DMS153 (cell line): ENCODE measurements around the gene TNS1.

Experiments used
- DNase-seq: peaks from one replicate; lab custom pipeline; 2025; lab: John Stamatoyannopoulos, UW

The TNS1 gene

DNA sequence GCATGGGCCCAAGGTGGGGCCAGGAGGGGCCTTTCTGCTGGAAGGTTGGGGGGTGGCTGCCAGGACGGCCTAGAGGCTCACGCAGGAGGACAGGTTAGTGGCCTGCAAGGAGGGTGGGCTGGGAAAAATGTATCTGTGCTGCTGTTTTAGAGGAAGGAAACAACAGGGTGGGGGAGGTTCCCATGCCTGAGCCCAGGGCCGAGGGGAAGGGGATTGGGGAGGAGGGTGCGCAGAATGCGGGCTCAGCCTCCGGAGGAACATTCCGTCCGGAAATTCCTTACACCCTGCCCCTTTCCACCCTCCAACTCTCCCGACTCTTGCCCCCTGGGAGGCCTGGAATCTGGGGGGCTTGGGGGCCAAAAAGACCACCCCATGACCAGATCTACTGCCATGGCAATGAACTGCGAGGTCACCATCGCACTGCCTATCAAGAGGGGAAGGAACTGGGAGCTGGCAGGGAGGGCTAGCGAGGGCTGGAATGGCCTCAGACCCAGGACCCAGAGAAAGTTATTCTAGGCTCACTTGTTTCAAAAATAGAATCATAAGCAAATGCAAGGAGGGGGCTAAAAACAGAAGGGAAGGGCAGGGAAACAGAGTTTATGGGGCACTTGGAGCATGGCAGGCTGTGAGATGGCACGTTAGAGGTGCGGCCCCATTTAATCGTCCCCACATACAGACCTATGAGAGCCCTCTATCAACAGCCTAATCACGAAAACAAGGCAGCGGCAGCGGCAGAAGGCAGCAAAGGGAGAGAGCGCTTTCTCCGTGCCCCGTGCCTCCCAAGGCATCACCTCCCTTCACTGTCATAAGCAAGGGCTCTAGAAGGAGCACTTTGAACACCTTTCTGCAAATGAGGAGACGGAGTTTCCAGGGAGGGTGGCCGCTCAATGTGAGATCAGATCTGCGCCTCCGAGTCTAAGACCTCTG, 90.4 kb downstream of the TNS1 start:
- DNase-seq: no peak

DNA sequence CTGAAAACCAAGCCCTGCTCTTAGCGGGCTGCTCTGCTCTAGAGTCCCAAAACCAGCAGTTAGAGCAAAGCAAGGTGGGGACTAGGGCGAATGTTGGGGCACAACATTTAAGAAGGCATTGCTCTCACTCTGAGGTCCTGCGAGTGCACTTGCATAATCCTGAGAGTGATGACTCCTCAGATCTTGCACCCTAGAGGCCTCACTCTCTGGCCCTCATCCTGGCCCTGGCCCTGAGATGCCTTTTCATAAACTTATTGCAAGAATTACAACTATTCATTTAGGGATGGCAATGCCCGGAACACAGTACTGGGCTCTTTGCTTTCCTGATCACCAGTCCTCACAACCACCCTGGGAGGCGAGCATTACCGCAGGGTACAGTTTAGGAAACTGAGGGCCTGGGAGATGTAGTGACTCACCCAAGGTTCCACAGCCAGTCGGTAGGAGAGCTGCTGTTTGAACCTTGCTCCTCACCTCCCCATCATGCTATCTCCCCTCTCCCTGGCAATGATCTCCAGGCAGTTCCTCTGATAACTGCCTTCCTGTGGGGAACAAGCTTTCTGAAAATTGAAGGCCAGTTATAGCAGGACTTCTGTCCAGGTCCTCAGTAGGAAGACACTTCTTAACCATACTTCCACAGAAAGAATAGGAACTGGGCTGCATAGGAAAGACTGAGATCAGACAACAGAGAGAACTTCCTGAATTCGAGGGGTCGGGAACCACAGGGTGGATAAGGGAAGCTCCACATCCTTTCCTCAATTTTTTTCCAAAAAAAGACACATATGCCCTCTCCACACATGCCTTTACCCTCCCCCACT, 91.3 kb downstream of the TNS1 start:
- no peak for DNase-seq

DNA sequence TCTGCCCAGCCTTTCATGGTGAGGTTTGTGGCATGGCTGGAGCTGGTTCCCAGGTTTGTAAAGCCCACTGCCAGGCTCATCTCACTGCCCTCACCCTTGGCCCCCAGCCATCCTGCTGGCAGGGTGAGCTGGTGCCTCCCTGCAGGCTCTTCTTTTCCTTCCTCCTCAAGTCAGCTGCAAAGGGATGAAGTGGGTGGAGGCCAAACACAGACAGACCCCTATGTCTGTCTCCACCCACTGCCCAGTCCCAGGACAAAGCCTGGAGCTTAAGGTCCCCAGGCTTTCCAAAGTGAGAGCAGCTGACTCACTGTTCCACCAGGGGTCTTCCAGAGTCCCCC, 92.0 kb downstream of the TNS1 start:
- no peak for DNase-seq

GRCh38 chr2:217909156-217909820, 93.5 kb downstream of the TNS1 start:
- no peak for DNase-seq

DNA sequence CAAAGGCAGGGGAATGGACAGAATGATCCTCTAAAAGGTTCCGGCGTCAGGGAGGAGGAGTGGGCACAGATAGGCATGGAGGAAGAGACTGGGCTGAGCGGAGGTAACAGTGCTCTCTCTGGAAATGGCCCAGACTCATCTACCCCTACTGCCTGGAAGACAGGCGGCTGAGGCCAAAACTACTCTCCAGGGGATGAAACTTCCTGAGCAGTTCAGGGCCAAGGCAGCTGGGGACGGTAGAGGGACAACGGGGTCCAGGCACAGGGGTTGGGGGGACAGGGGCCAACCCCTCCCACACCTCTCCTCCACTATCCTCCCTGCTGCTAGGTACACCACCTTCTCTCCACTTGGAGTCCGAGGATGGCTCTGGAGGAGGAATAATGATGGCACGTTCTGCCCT, 94.3 kb downstream of the TNS1 start:
- no peak for DNase-seq

GRCh38 chr2:217907266-217907665, 95.5 kb downstream of the TNS1 start:
- DNase-seq: no peak

- no peak for DNase-seq
Observed at GRCh38 chr2:217906798-217907197, 96.0 kb downstream of the TNS1 start.

- no peak for DNase-seq
Observed at GRCh38 chr2:217905896-217906295, 96.9 kb downstream of the TNS1 start.

- DNase-seq: no peak
Observed at GRCh38 chr2:217905395-217905794, 97.4 kb downstream of the TNS1 start.

GRCh38 chr2:217904614-217904965, 98.2 kb downstream of the TNS1 start:
- no peak for DNase-seq

- DNase-seq: no peak
Observed at GRCh38 chr2:217903859-217904613, 98.8 kb downstream of the TNS1 start.

- DNase-seq: no peak
Observed at GRCh38 chr2:217903142-217903858, 99.5 kb downstream of the TNS1 start.

DNA sequence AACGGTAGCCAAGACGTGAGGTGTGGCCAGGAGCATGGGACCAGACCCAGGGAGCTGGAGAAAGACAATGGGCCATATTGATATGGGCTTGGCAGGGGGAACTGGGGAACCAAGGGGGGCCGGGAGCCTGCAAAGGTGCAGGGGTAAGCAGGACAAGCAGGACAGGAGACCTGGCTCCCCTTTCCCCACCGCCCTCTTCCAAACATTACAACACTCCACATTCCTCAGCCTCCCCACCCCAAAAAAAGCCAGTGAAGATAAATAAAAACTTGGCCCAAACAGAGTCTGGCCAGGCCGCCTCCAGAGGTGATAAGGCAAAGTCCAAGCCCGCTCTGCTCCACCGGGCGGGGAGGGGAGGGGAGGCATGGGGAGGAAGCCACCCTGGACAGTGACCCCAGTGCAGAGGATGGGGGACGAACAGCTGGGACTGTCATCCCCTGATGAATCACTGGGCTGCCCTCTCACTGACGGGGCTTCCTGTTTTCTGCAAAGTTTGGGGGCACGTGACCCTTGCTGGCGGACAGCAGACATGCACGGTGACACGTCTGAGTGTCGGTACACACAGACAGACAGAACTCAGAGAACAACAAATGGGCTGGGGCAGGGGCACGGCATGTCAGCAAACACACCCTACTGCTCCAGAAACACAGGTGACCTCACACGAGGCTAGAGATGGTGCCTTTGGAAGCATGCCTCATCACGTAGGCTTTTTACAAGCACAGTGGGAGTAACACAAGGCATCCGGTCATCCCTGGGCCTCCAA, 100.2 kb downstream of the TNS1 start:
- DNase-seq: no peak

GRCh38 chr2:217901835-217902378, 100.9 kb downstream of the TNS1 start:
- no peak for DNase-seq

GRCh38 chr2:217901400-217901799, 101.4 kb downstream of the TNS1 start:
- no peak for DNase-seq

DNA sequence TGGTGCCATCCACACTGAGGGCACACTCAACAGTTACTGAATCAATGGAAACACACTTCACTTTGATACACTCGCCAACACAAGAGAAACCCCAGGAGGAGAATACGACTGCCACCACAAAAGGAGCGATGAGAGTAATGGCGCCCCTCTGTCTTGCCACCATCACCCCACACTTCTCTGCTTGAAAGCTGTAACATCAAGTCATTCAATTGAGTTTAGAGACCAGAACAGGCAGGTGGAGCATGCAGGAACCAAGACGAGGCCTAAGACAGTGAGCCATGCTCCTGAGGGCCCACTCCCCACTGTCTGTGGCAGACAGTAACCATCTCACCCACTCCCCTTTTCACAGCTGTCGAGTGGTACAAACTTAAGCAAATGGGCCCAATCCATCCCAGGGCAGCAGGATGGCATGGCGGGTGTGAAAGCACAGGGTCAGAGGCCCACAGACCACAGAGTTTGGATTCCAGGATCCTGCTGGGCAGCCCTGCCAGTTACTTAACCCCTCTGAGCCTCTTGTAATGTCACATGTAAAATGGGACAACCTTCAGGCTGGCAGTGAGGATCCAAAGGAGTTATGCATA, 101.9 kb downstream of the TNS1 start:
- DNase-seq: no peak

DNA sequence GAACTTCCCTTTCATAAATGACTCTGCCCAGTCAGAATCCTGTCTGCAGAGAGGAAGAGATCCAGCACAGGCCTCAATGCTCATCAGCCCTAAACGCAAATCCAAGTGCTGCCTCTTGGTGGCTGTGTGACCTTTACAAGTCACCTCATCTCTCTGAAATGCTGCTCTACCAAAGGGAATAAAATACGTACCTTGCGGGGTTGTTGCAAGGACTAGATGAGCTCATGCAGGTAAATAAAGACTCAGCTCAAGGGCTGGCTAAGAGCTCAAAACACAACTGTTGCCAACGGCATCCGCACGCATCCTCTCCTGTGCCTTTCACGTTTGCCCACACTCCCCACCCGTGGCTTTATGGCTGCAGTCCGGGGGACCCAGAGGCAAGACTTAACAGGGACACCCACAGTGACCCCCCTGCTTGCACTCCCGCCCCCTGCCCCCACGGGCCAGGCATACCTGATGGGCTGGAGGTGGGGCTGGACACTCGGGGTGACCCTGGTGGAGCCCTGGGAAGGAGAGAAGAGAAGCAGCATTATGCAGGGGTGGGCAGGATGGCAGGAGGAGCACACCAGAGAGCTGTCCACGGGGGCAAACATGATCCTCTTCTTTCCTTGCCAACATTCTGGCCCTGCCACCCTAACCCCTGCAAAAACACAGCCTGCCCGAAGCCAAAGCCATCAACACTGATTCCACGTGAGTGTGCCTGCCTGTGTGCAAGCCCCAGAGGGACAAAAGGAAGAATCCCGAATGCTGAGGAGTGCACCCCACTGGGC, 102.6 kb downstream of the TNS1 start:
- DNase-seq: peak; percentile 82

DNA sequence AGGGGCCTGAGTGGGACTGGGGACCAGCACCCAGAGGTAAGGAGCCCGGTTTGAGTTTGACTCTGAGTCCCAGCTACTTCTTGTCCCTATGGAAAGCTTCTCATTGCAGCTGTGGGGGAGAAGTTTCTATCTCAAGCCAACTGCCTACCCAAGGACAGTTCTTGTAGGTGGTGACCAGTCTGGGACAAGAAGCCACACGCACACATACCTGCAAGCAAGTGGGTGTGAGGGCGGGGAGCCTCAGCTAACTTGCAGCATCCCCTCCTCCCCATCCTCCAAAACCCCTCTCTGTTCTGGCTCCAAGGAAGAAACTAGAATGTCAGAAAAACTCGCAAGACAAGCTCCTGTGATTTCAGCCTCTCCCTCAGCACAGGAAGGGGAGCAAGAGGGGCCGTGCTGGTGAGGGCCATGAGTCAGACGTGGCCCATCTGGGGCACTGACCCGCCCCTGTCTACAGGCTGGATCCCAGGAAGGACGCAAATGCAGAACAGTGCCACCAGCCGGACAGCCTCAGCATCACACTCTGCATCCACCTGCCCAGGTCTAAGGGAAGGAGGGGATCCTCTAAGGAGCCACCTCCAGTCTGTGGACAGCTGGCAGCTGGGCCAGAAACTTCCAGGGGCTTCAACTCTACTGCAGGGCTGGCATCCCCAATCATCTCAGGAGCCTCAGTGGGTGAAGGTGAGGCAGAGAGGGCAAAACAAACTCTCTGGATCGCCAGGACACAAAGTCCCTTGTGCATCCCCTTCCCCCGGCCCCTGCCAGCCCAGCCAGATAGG, 103.4 kb downstream of the TNS1 start:
- peak; percentile 28 for DNase-seq
